ENCODE data around the gene C11orf68.
"Not testable (repeated sequence)": the region's sequence is repeated elsewhere in the genome, so short reads cannot be mapped to it uniquely, and the experiment has no call there.

The C11orf68 gene

DNA sequence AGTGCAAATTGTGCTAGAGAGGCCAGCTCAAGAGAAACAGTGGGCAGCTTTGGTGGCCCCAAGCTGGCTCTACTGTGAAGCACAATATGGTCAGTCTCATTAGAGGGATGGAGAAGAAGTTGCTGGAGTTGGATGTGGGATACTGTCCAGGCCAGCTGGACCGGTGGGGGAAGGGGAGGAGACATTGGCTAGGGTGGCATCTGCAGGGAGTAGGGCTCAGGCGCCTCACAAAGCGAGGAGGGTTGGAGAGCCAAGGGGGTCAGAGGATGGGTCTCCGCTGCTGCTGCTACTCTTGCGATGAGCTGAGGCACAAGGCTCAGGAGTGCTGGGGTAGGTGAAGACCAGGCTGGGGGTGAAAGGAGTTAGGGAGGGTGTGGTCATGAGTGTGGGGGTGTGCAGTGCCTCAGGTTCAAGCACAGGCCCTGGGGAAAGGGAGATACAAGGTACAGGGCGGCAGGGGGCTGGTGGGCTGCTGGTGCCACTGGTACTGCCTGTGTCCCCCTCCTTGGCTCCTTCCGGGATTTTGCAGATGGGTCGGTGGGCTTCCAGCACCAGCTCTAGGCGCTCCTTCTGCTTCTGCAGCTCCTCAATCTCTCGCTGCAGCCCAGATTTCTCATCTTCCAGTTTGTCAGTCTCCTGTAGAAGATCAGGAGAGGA is 26.1 kb downstream of the C11orf68 start:
- DNase-seq: no peak
- peak overlapping the region; percentile 92 for H3K4me3 ChIP-seq (ENCODE audit: low read depth, low read length)
- peaks cover 8% of the 10 kb centered on the region for H3K4me1 ChIP-seq
- TF ChIP-seq, protein P1, sequence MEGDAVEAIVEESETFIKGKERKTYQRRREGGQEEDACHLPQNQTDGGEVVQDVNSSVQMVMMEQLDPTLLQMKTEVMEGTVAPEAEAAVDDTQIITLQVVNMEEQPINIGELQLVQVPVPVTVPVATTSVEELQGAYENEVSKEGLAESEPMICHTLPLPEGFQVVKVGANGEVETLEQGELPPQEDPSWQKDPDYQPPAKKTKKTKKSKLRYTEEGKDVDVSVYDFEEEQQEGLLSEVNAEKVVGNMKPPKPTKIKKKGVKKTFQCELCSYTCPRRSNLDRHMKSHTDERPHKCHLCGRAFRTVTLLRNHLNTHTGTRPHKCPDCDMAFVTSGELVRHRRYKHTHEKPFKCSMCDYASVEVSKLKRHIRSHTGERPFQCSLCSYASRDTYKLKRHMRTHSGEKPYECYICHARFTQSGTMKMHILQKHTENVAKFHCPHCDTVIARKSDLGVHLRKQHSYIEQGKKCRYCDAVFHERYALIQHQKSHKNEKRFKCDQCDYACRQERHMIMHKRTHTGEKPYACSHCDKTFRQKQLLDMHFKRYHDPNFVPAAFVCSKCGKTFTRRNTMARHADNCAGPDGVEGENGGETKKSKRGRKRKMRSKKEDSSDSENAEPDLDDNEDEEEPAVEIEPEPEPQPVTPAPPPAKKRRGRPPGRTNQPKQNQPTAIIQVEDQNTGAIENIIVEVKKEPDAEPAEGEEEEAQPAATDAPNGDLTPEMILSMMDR (IDR thresholded peaks at IDR 0.05; ENCODE audit: low read depth, low read length): no peak
- no peaks in the 10 kb centered on the region for H3K36me3 ChIP-seq
- no peaks in the 10 kb centered on the region for H3K27me3 ChIP-seq
- H3K9me3 ChIP-seq: no peaks in the 10 kb centered on the region

DNA sequence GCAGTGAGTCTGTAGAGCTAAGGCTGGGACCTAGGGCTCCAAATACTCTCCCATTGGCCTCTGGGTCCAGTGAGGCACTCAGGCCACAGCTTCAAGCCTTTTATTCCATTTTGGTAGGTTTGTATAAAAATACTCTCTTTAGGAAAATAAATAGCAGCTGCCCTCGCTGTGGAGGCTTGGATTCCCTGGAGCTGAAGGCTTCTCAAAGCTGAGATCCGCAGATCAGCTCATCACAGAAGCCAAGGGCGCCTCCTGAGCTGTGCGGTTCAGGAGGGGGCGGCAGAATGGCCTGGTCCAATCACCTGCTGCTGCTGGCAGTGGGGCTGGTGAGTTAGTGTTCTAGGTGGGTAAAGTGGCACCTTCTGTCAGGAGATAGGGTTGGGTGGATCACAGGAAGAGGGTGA is 26.7 kb downstream of the C11orf68 start:
- not testable (repeated sequence) for H3K36me3 ChIP-seq, H3K4me1 ChIP-seq, H3K27me3 ChIP-seq, H3K9me3 ChIP-seq, DNase-seq
- H3K4me3 ChIP-seq (ENCODE audit: low read depth, low read length): peak overlapping the region; percentile 92

DNA sequence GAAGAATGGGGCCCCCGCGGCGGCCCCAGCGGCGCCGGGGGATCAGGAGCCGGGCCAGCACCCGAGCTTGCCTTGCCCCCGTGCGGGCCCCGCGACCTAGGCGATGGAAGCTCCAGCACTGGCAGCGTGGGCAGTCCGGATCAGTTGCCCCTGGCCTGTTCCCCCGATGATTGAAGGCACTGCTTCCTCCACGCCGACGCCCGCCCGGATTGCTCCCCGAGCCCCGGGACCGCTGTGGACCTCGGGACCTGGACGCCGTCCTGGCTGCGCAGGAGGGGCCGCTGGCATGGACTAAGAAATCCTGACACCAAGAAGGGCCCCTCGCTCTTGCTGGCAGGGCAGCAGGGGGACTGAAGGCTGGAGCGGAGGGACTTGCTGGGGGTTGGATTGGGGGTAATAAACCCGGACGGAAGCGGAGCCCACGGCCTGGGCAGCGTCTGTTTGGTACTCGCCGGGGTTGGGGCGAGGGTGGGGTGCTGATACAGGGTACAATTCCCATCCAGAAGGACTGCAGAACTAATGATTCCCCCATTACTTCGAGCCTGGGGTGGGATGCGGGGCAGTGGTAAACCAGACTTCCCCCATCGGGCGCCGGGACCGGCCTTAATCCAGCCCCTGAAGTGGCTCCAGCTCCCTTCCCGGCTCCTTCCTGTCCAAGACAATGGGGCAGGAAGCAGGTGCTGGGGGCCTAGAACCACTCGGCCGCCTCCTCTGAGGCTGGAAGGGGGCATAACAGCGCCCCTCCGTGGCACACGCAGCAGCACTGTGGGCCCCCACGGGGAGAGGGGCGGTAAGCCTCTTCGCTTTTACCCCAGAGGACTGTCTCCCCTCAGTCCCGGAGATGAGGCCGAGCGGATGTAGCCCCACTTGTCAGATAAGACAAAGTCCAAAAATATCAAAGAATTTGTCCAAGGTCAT is 27.4 kb downstream of the C11orf68 start:
- Histone ChIP-seq H3K36me3 (peaks cover 6% of the 10 kb centered on the region; the same call in 1 of the 2 replicates), H3K27me3 (no peaks in the 10 kb centered on the region), H3K9me3 (no peaks in the 10 kb centered on the region), H3K4me1 (peaks cover 8% of the 10 kb centered on the region), H3K4me3 (ENCODE audit: low read depth, low read length) (peak overlapping the region; percentile 92)
- peak; percentile 65 for DNase-seq
- TF ChIP-seq, protein P1 (IDR thresholded peaks at IDR 0.05; ENCODE audit: low read depth, low read length): peak; percentile 49; the same call in 1 of the 2 replicates

DNA sequence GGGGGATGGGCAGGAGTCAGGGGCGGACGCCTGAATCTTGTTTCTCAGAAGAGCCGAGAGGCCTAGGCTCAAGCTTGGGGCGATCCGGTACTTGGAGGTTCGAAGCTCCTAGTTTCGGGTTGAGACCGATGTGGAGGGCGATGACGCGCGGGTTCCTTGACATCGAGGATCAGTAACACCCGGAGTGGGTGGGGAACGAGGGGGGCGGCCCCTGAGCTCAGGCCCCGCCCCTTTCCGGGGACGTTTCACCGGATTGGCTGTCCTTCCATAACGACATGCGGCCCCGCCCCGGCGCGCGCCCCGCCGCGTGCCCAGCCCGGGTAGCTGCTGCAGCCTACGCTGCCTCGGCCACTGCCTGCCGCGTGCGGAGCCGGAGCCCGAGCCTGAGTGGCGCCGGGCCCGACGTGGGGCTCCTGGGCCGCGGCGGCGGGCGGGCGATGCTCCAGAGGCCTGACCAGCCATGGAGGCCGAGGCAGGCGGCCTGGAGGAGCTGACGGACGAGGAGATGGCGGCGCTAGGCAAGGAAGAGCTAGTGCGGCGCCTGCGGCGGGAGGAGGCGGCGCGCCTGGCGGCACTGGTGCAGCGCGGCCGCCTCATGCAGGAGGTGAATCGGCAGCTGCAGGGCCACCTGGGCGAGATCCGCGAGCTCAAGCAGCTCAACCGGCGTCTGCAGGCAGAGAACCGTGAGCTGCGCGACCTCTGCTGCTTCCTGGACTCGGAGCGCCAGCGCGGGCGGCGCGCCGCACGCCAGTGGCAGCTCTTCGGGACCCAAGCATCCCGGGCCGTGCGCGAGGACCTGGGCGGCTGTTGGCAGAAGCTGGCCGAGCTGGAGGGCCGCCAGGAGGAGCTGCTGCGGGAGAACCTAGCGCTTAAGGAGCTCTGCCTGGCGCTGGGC is 28.3 kb downstream of the C11orf68 start, which contains the start of gene CCDC85B:
Gene CCDC85B, plus strand, starts transcription at position 350 of the 895 bp plus-strand sequence. Its CDS starts 111 bp downstream, at position 461.
- TF ChIP-seq, protein P1 (IDR thresholded peaks at IDR 0.05; ENCODE audit: low read depth, low read length): peak; percentile 19
- H3K36me3 ChIP-seq: peaks cover 10% of the 10 kb centered on the region
- no peaks in the 10 kb centered on the region for H3K9me3 ChIP-seq

DNA sequence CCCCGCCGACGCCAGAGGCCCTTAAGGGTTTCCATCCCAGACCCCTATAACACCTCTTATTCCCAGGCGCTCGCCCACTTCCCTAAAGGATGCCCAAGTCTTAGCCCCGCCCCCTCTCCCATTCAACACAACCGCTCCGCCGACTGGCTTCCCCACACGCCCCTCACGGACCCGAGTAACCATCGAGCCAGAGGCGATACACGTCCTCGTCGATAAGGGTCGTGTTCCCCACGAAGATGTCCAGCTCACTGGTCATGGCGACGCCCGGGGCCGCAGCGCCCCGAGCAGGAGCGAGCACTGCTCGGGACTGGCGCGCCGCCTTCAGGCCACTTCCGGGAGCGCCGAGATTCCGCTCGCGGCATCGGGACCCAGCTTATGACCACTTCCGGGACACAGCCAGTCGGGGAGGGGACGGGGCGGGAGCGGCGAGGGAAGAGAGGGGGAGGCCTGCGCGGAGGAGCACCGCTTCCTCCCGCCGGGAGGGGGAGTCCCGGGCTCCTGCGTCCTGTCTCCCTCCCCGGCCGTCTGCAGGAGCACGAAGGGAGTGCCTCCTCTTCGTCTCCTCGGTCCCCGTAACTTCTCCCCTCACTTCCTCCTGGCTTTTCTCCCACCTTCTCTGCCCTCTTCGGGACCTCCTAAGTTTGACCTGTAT is 30.6 kb downstream of the C11orf68 start, which contains the start of gene FIBP:
Gene FIBP, minus strand, starts transcription at position 309 of the 652 bp plus-strand sequence. Its CDS starts 53 bp downstream, at position 256.
- no peaks in the 10 kb centered on the region for H3K9me3 ChIP-seq
- TF ChIP-seq, protein P1 (IDR thresholded peaks at IDR 0.05; ENCODE audit: low read depth, low read length): peak; percentile 68
- peaks cover 8% of the 10 kb centered on the region for H3K4me1 ChIP-seq
- no peaks in the 10 kb centered on the region for H3K27me3 ChIP-seq
- peak; percentile 99 for DNase-seq
- peak within 1 kb of the TSS; percentile 77 for H3K4me3 ChIP-seq (ENCODE audit: low read depth, low read length)
- peaks cover 28% of the 10 kb centered on the region for H3K36me3 ChIP-seq

More for the DNA sequence above, 28.3 kb downstream of the C11orf68 start, which contains the start of gene CCDC85B:
- Histone ChIP-seq H3K4me1 (peaks cover 8% of the 10 kb centered on the region), H3K4me3 (ENCODE audit: low read depth, low read length) (peak within 1 kb of the TSS; percentile 92), H3K27me3 (no peaks in the 10 kb centered on the region)
- peak; percentile 99 for DNase-seq
